Measurements from ENCODE around the gene ERCC6. TPM values are rescaled to one million over a fixed set of nuclear protein-coding genes. Genes with fewer than 3 reads are reported as not detected.

The ERCC6 gene
- total RNA-seq, 1 donor from 2014 or later: 184 TPM

GRCh38 chr10:49521062-49521461, 17.9 kb downstream of the ERCC6 start:
- Mint-ChIP-seq H3K9me3 (ENCODE audit: unreplicated experiment) (no peaks in the 10 kb centered on the region), H3K27ac (ENCODE audit: unreplicated experiment) (peak overlapping the region; percentile 10), H3K4me1 (ENCODE audit: unreplicated experiment) (peaks cover 56% of the 10 kb centered on the region), H3K27me3 (ENCODE audit: unreplicated experiment) (no peaks in the 10 kb centered on the region), H3K36me3 (ENCODE audit: unreplicated experiment) (peaks cover 61% of the 10 kb centered on the region), H3K4me3 (ENCODE audit: unreplicated experiment) (no peak overlapping the region)
- TF ChIP-seq CTCF (IDR thresholded peaks at IDR 0.05): no peak
- no peak for DNase-seq (ENCODE audit: extremely low spot score, unreplicated experiment)

GRCh38 chr10:49520122-49520775, 18.7 kb downstream of the ERCC6 start:
- no peak for TF ChIP-seq CTCF (IDR thresholded peaks at IDR 0.05)
- Mint-ChIP-seq H3K27ac (ENCODE audit: unreplicated experiment) (peak overlapping the region; percentile 74), H3K27me3 (ENCODE audit: unreplicated experiment) (no peaks in the 10 kb centered on the region)

GRCh38 chr10:49519717-49520116, 19.2 kb downstream of the ERCC6 start:
- H3K9me3 Mint-ChIP-seq (ENCODE audit: unreplicated experiment): no peaks in the 10 kb centered on the region
- H3K36me3 Mint-ChIP-seq (ENCODE audit: unreplicated experiment): peaks cover 57% of the 10 kb centered on the region

More at GRCh38 chr10:49520122-49520775, 18.7 kb downstream of the ERCC6 start:
- no peak overlapping the region for H3K4me3 Mint-ChIP-seq (ENCODE audit: unreplicated experiment)
- H3K36me3 Mint-ChIP-seq (ENCODE audit: unreplicated experiment): peaks cover 58% of the 10 kb centered on the region
- DNase-seq (ENCODE audit: extremely low spot score, unreplicated experiment): no peak
- peaks cover 56% of the 10 kb centered on the region for H3K4me1 Mint-ChIP-seq (ENCODE audit: unreplicated experiment)
- no peaks in the 10 kb centered on the region for H3K9me3 Mint-ChIP-seq (ENCODE audit: unreplicated experiment)

GRCh38 chr10:49518982-49519578, 19.8 kb downstream of the ERCC6 start:
- Mint-ChIP-seq H3K36me3 (ENCODE audit: unreplicated experiment) (peaks cover 57% of the 10 kb centered on the region), H3K9me3 (ENCODE audit: unreplicated experiment) (no peaks in the 10 kb centered on the region), H3K4me1 (ENCODE audit: unreplicated experiment) (peaks cover 60% of the 10 kb centered on the region), H3K27ac (ENCODE audit: unreplicated experiment) (peak overlapping the region; percentile 64), H3K27me3 (ENCODE audit: unreplicated experiment) (no peaks in the 10 kb centered on the region), H3K4me3 (ENCODE audit: unreplicated experiment) (no peak overlapping the region)
- TF ChIP-seq CTCF (IDR thresholded peaks at IDR 0.05): peak; percentile 72
- no peak for DNase-seq (ENCODE audit: extremely low spot score, unreplicated experiment)

More at GRCh38 chr10:49519717-49520116, 19.2 kb downstream of the ERCC6 start:
- H3K4me1 Mint-ChIP-seq (ENCODE audit: unreplicated experiment): peaks cover 59% of the 10 kb centered on the region
- DNase-seq (ENCODE audit: extremely low spot score, unreplicated experiment): no peak
- no peak overlapping the region for H3K4me3 Mint-ChIP-seq (ENCODE audit: unreplicated experiment)
- peak overlapping the region; percentile 74 for H3K27ac Mint-ChIP-seq (ENCODE audit: unreplicated experiment)
- no peaks in the 10 kb centered on the region for H3K27me3 Mint-ChIP-seq (ENCODE audit: unreplicated experiment)
- no peak for TF ChIP-seq CTCF (IDR thresholded peaks at IDR 0.05)

- no peak overlapping the region for H3K27ac Mint-ChIP-seq (ENCODE audit: unreplicated experiment)
- H3K4me1 Mint-ChIP-seq (ENCODE audit: unreplicated experiment): peaks cover 59% of the 10 kb centered on the region
- DNase-seq (ENCODE audit: extremely low spot score, unreplicated experiment): no peak
- peaks cover 54% of the 10 kb centered on the region for H3K36me3 Mint-ChIP-seq (ENCODE audit: unreplicated experiment)
- H3K9me3 Mint-ChIP-seq (ENCODE audit: unreplicated experiment): no peaks in the 10 kb centered on the region
- H3K4me3 Mint-ChIP-seq (ENCODE audit: unreplicated experiment): no peak overlapping the region
- H3K27me3 Mint-ChIP-seq (ENCODE audit: unreplicated experiment): no peaks in the 10 kb centered on the region
- TF ChIP-seq CTCF (IDR thresholded peaks at IDR 0.05): no peak
Observed at GRCh38 chr10:49518566-49518965, 20.4 kb downstream of the ERCC6 start.
